Ovary (tissue), 3 donors: ENCODE results near the gene NOL7.

Experiments used
- POLR2A ChIP-seq: fragments of 450-650 bp; IDR thresholded peaks from one replicate; pipeline ENCODE4 v1.6.1; 2017; ENCODE audit warnings: antibody characterized with exemption, mild to moderate bottlenecking, moderate library complexity
- TF ChIP-seq, protein P1 (sequence below), 3 donors: fragments of 450-650 bp in 2 of 3; fragments of 200-600 bp in 1 of 3; IDR thresholded peaks; one replicate each; pipeline versions ENCODE4 v1.5.1 to v1.8.0; 2016 to 2022; ENCODE audit warnings: antibody characterized with exemption in 3 of 3, mild to moderate bottlenecking in 1 of 3
- donor health status: DM: no; HTN: no; CAD: no.

DNA sequence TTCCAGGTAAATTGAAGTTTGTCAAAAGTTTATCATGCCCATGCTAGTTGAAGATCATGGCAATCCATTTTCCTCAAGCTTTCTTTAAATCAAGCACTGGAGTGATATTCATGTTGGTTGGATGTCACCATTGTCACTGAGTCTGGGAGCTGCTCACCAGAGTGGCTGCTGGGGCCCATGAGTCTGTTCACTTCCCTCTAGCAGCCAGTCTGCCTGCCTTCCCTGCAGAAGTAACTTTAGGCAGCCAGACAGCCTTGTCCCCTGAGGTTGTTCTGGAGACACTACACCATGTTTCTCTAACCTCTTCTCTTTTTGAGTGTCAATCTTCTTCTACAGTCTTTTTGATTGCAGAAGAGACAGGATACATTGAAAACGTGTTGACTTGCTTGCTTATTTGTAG lies 35.2 kb upstream of the NOL7 start:
- TF ChIP-seq POLR2A, result no peak
- TF ChIP-seq, protein P1, sequence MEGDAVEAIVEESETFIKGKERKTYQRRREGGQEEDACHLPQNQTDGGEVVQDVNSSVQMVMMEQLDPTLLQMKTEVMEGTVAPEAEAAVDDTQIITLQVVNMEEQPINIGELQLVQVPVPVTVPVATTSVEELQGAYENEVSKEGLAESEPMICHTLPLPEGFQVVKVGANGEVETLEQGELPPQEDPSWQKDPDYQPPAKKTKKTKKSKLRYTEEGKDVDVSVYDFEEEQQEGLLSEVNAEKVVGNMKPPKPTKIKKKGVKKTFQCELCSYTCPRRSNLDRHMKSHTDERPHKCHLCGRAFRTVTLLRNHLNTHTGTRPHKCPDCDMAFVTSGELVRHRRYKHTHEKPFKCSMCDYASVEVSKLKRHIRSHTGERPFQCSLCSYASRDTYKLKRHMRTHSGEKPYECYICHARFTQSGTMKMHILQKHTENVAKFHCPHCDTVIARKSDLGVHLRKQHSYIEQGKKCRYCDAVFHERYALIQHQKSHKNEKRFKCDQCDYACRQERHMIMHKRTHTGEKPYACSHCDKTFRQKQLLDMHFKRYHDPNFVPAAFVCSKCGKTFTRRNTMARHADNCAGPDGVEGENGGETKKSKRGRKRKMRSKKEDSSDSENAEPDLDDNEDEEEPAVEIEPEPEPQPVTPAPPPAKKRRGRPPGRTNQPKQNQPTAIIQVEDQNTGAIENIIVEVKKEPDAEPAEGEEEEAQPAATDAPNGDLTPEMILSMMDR (IDR thresholded peaks at IDR 0.05), result no peak
